HEK293 (cell line): ENCODE measurements around the gene MTCL1.
A peak's percentile ranks its signal among the peaks of the same experiment; 100 is the strongest.

Experiments used
- CTCF ChIA-PET: fragments of 350-600 bp; formaldehyde crosslinking; extraction: SDS; loops from one replicate; lab custom pipeline; 2021; ENCODE audit warnings: antibody characterized with exemption; lab: Yijun Ruan, JAX
- POLR2A ChIA-PET: fragments of 300-600 bp; formaldehyde crosslinking; extraction: SDS; loops from one replicate; lab custom pipeline; 2020; ENCODE audit warnings: antibody characterized with exemption, inconsistent platforms; lab: Yijun Ruan, JAX
- H3K27ac ChIP-seq: fragments of 200-500 bp; sonication (Bioruptor generic); 2 replicates; pipeline ENCODE4 v1.5.1; 2014; ENCODE audit warnings: low read depth, low read length, control low read depth, inconsistent platforms; ENCODE audit errors: extremely low read depth
- H3K36me3 ChIP-seq, 2 experiments: fragments of 200-500 bp in 1 of 2; sonication (Bioruptor generic) in 1 of 2; 1 replicate in 1 of 2; 2 replicates in 1 of 2; pipeline ENCODE4 v1.5.1; 2014 to 2017; ENCODE audit warnings: inconsistent platforms in 2 of 2, low read length in 2 of 2; ENCODE audit not compliant: control insufficient read depth in 2 of 2, insufficient read depth in 1 of 2
- H3K4me1 ChIP-seq: fragments of 200-500 bp; sonication (Bioruptor generic); 2 replicates; pipeline ENCODE4 v1.5.1; 2014; ENCODE audit warnings: mild to moderate bottlenecking, low read length, inconsistent platforms; ENCODE audit not compliant: control insufficient read depth, insufficient read depth
- H3K4me3 ChIP-seq: 2 replicates; pipeline ENCODE4 v1.5.1; 2011; ENCODE audit warnings: low read depth, mild to moderate bottlenecking, control low read depth, low read length, moderate library complexity
- H3K9me3 ChIP-seq: fragments of 200-500 bp; sonication (Bioruptor generic); 2 replicates; pipeline ENCODE4 v1.5.1; 2014; ENCODE audit warnings: low read depth, low read length, inconsistent platforms; ENCODE audit not compliant: control insufficient read depth, insufficient read depth
- BCL11B ChIP-seq: fragments of 450-650 bp; formaldehyde crosslinking; IDR thresholded peaks from 2 replicates; pipeline ENCODE4 v1.5.1; 2016; ENCODE audit warnings: low read depth, missing biosample characterization, missing genetic modification characterization
- KLF10 ChIP-seq: fragments of 450-650 bp; IDR thresholded peaks from 2 replicates; pipeline ENCODE4 v1.5.1; 2018; ENCODE audit warnings: missing biosample characterization, mild to moderate bottlenecking, missing genetic modification characterization
- KLF9 ChIP-seq: fragments of 450-650 bp; formaldehyde crosslinking; IDR thresholded peaks from 2 replicates; pipeline ENCODE4 v1.5.1; 2016; ENCODE audit warnings: missing biosample characterization, missing genetic modification characterization, low read depth
- TRIM28 ChIP-seq: IDR thresholded peaks from 2 replicates; pipeline ENCODE4 v1.6.1; 2011; ENCODE audit warnings: low read length, control low read depth, borderline replicate concordance
- YY1 ChIP-seq: fragments of 450-650 bp; formaldehyde crosslinking; IDR thresholded peaks from 2 replicates; pipeline ENCODE4 v1.5.1; 2018; ENCODE audit warnings: missing biosample characterization, missing genetic modification characterization
- ZBTB8A ChIP-seq: fragments of 450-650 bp; formaldehyde crosslinking; IDR thresholded peaks from 2 replicates; pipeline ENCODE4 v1.5.1; 2016; ENCODE audit warnings: missing biosample characterization, missing genetic modification characterization
- ZEB2 ChIP-seq: fragments of 450-650 bp; formaldehyde crosslinking; IDR thresholded peaks from 2 replicates; pipeline ENCODE4 v1.5.1; 2016; ENCODE audit warnings: missing biosample characterization, missing genetic modification characterization
- ZFP69B ChIP-seq: fragments of 450-650 bp; formaldehyde crosslinking; IDR thresholded peaks from 2 replicates; pipeline ENCODE4 v1.5.1; 2016; ENCODE audit warnings: missing biosample characterization, missing genetic modification characterization
- ZIC2 ChIP-seq: fragments of 450-650 bp; formaldehyde crosslinking; IDR thresholded peaks from 2 replicates; pipeline ENCODE4 v1.5.1; 2016; ENCODE audit warnings: missing biosample characterization, missing genetic modification characterization
- ZNF133 ChIP-seq: fragments of 450-650 bp; formaldehyde crosslinking; IDR thresholded peaks from 2 replicates; pipeline ENCODE4 v1.5.1; 2016; ENCODE audit warnings: missing biosample characterization, missing genetic modification characterization
- ZNF202 ChIP-seq: fragments of 450-650 bp; formaldehyde crosslinking; IDR thresholded peaks from 2 replicates; pipeline ENCODE4 v1.5.1; 2016; ENCODE audit warnings: missing biosample characterization, missing genetic modification characterization, borderline replicate concordance
- ZNF518A ChIP-seq: fragments of 450-650 bp; formaldehyde crosslinking; conservative IDR thresholded peaks from 2 replicates; pipeline ENCODE4 v1.5.1; 2016; ENCODE audit warnings: low read depth, missing biosample characterization, missing genetic modification characterization
- ZNF558 ChIP-seq: fragments of 450-650 bp; formaldehyde crosslinking; IDR thresholded peaks from 2 replicates; pipeline ENCODE4 v1.5.1; 2016; ENCODE audit warnings: missing biosample characterization, missing genetic modification characterization
- ZNF600 ChIP-seq: fragments of 450-650 bp; formaldehyde crosslinking; IDR thresholded peaks from 2 replicates; pipeline ENCODE4 v1.5.1; 2016; ENCODE audit warnings: missing biosample characterization, missing genetic modification characterization
- ZNF623 ChIP-seq: fragments of 450-650 bp; formaldehyde crosslinking; IDR thresholded peaks from 2 replicates; pipeline ENCODE4 v1.5.1; 2016; ENCODE audit warnings: missing biosample characterization, missing genetic modification characterization
- ZNF776 ChIP-seq: fragments of 450-650 bp; formaldehyde crosslinking; IDR thresholded peaks from 2 replicates; pipeline ENCODE4 v1.5.0; 2017; ENCODE audit warnings: missing biosample characterization, missing genetic modification characterization, borderline replicate concordance
- TF ChIP-seq, protein P1 (sequence below): fragments of 450-650 bp; formaldehyde crosslinking; IDR thresholded peaks from 2 replicates; pipeline ENCODE4 v1.5.1; 2017; ENCODE audit warnings: missing biosample characterization, missing genetic modification characterization

Gene MTCL1

DNA sequence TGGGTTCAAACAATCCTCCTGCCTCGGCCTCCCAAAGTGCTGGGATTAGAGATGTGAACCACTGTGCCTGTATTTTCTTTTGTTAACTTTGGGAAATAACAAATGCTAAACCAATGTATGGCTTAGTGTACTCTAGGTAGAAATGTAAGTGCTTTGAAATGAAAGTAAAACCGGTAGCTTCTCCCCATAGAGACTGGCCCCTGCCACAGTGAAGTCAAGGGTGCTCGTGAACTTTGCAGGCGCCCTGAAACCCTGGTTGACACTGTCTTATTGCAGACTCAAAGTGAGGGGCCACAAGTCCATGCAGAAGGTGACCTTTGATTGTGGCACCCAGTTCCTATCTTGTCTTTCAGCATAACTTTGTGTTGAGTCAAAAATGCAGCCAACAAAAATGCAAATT, 24.2 kb upstream of the MTCL1 start (continued):
- TF ChIP-seq YY1 (tag by site-specific recombination) = no peak
- TF ChIP-seq KLF9 = no peak
- TF ChIP-seq, all 188 proteins: peak for 0

DNA sequence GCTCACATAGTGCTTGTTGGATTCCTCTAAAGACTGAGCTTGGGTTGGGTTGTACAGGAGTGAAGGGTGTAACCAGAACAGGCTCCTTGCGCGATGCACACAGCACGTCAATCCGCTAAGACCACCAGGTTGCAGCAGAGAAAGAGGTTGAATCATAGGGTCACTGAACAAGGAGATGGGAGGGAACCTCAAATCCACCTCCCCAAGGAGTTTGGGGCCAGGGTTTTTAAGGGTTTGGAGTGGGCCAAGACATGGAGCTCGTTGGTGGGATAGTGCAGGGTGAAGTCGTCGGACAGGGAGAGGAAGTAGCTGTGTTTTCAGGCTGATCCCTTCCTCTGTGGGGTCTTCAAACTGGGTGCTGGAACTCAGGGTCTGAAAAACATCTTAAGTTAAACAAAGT, 20.8 kb upstream of the MTCL1 start:
- CTCF ChIA-PET = interaction anchor here (0.8 kb wide), 1 partner anchor 11 kb away, joined by 3 read pairs; no protein-coding TSS in a partner anchor
- no peaks in the 10 kb centered on the region for H3K9me3 ChIP-seq
- TF ChIP-seq ZNF776 (tag by site-specific recombination) = no peak
- no peak for TF ChIP-seq ZFP69B (tag by site-specific recombination)
- no peak for TF ChIP-seq KLF10 (tag by site-specific recombination)
- TF ChIP-seq BCL11B = no peak
- TF ChIP-seq ZNF202 (tag by site-specific recombination) = no peak
- no peak for TF ChIP-seq ZEB2 (tag by site-specific recombination)
- H3K27ac ChIP-seq = no peak overlapping the region
- no peak overlapping the region for H3K4me3 ChIP-seq
- POLR2A ChIA-PET = no interaction called here
- no peaks in the 10 kb centered on the region for H3K4me1 ChIP-seq
- no peaks in the 10 kb centered on the region for H3K36me3 ChIP-seq

DNA sequence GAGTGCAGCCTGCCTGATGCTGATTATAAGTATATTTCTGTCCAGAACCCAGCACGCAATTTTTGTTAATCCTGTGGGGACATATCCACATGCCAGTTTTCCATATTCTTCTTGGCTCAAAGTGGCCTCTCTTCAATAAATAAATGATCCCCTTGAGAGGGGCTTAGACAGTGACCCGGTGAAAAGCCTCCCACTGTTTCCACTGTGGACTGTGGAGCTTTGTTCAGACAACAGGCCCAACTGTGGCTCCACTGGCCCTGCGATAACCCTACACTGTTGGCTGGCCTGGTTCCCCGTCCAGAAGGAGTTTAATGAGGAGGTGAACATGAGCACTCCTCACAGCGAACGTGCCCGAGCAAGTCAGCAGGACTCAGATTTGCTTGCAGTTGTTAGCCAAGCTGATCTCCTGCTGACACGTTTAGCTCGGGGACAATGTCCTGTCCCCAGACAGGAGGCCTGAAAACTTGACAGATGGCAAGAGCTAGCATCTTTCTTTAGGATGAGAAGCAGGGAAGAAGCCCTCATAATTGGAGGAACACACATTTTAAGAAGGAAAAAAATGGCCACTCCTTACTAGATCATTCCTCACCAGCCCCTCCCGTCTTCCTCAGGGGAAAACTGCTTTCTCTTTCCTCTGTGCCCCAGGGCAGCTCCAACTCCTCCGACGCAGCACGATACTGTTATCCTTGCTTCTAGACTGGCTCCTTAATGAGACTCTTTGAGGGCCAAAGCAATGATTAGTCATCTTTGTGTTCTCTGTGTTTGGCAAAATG, 20.0 kb upstream of the MTCL1 start:
- ChIA-PET POLR2A (no interaction called here), CTCF (interaction anchor here (0.6 to 3.9 kb wide), 5 partner anchors 11 to 303 kb away, joined by 3 to 30 read pairs (median 3); no protein-coding TSS in a partner anchor)
- no peak overlapping the region for H3K27ac ChIP-seq
- TF ChIP-seq ZNF600 (tag by site-specific recombination) (peak; percentile 48), ZNF623 (no peak), ZNF133 (no peak), ZNF518A (tag by site-specific recombination) (0 out of 2 replicates have a peak, but pooled peaks have one; percentile 25), ZIC2 (peak; percentile 47), TRIM28 (peak; percentile 60; the same call in 1 of the 2 replicates), ZNF558 (peak; percentile 8; the same call in 1 of the 2 replicates), ZBTB8A (tag by site-specific recombination) (0 out of 2 replicates have a peak, but pooled peaks have one; percentile 15)
- TF ChIP-seq, protein P1, sequence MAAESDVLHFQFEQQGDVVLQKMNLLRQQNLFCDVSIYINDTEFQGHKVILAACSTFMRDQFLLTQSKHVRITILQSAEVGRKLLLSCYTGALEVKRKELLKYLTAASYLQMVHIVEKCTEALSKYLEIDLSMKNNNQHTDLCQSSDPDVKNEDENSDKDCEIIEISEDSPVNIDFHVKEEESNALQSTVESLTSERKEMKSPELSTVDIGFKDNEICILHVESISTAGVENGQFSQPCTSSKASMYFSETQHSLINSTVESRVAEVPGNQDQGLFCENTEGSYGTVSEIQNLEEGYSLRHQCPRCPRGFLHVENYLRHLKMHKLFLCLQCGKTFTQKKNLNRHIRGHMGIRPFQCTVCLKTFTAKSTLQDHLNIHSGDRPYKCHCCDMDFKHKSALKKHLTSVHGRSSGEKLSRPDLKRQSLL (tag by site-specific recombination) = peak; percentile 42; the same call in 1 of the 2 replicates
- H3K9me3 ChIP-seq = no peaks in the 10 kb centered on the region
- H3K36me3 ChIP-seq = no peaks in the 10 kb centered on the region
- H3K4me1 ChIP-seq = no peaks in the 10 kb centered on the region
- no peak overlapping the region for H3K4me3 ChIP-seq
